HL-60 (cell line): ENCODE data around the gene IDH3A.

Experiments used
- GABPA ChIP-seq: IDR thresholded peaks from 2 replicates; pipeline ENCODE4 v1.6.1; 2012; ENCODE audit warnings: low read depth
- POLR2AphosphoS5 ChIP-seq: IDR thresholded peaks from 2 replicates; pipeline ENCODE4 v1.6.1; 2012; ENCODE audit warnings: low read depth
- TF ChIP-seq, protein P1 (sequence below): IDR thresholded peaks from one replicate; pipeline ENCODE4 v1.5.1; 2011; ENCODE audit warnings: low read length, control low read depth, inconsistent platforms; ENCODE audit not compliant: insufficient read depth
- TF ChIP-seq, protein P2 (sequence below): IDR thresholded peaks from 2 replicates; pipeline ENCODE4 v1.6.1; 2012; ENCODE audit warnings: low read depth; ENCODE audit not compliant: insufficient replicate concordance

DNA sequence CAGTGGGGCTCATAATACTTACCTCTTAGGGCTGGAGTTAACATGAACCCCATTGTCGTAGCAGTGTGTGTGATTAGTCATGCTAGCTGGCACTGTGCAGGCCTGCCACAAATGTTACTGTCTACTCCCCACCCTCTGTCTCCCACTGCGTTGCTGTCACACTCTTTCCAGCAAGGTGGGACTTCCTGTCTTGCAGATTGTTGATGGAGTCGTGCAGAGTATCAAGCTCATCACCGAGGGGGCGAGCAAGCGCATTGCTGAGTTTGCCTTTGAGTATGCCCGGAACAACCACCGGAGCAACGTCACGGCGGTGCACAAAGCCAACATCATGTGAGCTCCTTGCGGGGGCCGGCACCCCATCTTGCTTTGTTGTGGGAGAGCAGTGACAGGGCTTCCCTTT lies 12.9 kb downstream of the IDH3A start:
- TF ChIP-seq GABPA, result no peak
- TF ChIP-seq, protein P1, sequence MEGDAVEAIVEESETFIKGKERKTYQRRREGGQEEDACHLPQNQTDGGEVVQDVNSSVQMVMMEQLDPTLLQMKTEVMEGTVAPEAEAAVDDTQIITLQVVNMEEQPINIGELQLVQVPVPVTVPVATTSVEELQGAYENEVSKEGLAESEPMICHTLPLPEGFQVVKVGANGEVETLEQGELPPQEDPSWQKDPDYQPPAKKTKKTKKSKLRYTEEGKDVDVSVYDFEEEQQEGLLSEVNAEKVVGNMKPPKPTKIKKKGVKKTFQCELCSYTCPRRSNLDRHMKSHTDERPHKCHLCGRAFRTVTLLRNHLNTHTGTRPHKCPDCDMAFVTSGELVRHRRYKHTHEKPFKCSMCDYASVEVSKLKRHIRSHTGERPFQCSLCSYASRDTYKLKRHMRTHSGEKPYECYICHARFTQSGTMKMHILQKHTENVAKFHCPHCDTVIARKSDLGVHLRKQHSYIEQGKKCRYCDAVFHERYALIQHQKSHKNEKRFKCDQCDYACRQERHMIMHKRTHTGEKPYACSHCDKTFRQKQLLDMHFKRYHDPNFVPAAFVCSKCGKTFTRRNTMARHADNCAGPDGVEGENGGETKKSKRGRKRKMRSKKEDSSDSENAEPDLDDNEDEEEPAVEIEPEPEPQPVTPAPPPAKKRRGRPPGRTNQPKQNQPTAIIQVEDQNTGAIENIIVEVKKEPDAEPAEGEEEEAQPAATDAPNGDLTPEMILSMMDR, result no peak
- TF ChIP-seq, protein P2, sequence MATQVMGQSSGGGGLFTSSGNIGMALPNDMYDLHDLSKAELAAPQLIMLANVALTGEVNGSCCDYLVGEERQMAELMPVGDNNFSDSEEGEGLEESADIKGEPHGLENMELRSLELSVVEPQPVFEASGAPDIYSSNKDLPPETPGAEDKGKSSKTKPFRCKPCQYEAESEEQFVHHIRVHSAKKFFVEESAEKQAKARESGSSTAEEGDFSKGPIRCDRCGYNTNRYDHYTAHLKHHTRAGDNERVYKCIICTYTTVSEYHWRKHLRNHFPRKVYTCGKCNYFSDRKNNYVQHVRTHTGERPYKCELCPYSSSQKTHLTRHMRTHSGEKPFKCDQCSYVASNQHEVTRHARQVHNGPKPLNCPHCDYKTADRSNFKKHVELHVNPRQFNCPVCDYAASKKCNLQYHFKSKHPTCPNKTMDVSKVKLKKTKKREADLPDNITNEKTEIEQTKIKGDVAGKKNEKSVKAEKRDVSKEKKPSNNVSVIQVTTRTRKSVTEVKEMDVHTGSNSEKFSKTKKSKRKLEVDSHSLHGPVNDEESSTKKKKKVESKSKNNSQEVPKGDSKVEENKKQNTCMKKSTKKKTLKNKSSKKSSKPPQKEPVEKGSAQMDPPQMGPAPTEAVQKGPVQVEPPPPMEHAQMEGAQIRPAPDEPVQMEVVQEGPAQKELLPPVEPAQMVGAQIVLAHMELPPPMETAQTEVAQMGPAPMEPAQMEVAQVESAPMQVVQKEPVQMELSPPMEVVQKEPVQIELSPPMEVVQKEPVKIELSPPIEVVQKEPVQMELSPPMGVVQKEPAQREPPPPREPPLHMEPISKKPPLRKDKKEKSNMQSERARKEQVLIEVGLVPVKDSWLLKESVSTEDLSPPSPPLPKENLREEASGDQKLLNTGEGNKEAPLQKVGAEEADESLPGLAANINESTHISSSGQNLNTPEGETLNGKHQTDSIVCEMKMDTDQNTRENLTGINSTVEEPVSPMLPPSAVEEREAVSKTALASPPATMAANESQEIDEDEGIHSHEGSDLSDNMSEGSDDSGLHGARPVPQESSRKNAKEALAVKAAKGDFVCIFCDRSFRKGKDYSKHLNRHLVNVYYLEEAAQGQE, result no peak
- no peak for TF ChIP-seq POLR2AphosphoS5
